Stimulated activated CD4-positive, alpha-beta T cell treated with anti-CD3 and anti-CD28 coated beads, Interleukin-15, amount 100 ng/mL, for 1 hour (primary cell): ENCODE results near the gene RYR2.

Source experiments
- DNase-seq, 2 donors: peaks; one replicate each; pipeline ENCODE4 v3.0.0-alpha.2; 2020; ENCODE audit warnings: low read depth in 1 of 2, low spot score in 1 of 2

The RYR2 gene

GRCh38 chr1:237711281-237711680, 669.3 kb downstream of the RYR2 start:
- DNase-seq, result no peak

DNA sequence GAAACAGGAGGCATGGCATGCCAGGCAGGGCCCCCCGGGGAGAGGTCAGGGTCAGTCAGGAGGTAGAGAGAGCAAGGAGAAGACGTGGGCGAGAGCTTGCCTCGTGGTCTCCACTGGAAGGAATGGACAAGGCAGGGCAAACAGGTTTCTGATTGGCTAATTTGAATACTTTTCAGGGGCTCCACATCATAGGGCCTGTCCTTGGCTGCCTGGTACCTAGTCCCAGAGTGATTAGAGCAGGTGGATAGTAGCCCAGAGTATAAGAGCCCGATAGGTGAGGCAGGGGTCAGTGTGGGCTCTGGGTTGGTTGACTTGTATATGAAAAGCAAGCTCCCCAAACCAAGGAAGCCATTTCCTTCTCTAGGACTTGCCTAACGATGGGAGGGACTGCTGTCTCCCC, 670.1 kb downstream of the RYR2 start:
- no peak for DNase-seq

DNA sequence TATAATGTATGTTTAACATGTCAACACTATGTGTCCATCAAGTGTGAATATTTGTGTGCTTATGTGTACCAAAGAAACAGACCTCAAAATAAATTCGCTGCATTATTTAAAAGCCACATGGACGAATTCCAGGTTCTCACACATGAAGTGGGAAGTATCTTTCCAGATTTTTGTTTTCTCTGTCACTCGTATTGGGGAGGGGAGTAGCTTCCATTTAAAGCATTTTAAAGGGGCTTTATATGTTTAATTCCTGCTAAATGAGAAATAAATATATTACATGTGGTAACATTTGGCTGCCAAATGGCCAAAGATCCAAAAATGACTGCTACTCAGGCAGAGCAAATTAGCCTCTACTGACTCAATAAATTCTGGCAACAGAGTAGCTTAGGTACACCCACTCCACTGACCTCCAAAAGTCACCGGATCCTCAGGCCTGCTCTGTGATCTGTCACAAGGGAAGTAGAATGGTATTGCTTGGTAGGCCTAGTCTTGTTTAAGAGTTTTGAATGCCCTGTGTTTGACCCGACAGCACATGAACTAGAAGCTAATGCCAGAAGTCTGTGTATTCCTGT, 670.7 kb downstream of the RYR2 start:
- DNase-seq, result no peak

DNA sequence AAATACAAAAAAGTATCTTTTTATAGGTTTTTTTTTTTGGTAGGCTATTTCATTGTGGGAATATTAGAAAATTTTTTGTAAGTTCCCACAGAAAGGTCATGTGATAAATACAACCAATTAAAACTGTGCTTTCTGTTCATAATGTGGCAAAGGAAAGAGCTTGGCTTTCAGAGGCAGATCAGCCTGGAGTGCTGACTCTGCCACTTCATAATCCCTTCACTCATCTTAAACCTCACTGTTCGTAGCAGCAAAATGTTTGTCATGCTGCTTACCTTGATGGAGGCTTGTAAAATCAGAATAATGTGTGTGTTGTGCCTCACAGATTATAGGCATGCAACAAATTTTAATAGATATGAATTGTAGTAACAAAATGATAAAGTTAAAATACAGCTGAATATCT, 671.9 kb downstream of the RYR2 start:
- DNase-seq, result no peak

DNA sequence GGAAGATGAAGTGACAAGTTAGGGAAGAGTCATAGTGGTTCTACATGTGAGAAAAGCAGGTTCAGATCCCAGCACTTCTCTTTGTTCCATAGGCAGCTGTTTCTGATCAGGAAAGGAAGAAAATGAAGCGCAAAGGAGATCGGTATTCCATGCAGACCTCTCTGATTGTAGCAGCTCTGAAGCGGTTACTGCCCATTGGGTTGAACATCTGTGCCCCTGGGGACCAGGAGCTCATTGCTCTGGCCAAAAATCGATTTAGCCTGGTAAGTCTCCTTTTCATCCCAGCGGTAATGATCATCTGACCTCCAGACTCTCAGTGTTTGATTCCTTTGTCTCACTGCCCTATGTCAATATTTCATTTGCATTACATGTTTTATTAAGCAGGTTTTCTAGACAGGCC, 675.1 kb downstream of the RYR2 start:
- no peak for DNase-seq

- DNase-seq, result no peak
Measured at GRCh38 chr1:237730826-237731350, 688.9 kb downstream of the RYR2 start.

GRCh38 chr1:237732657-237733056, 690.7 kb downstream of the RYR2 start:
- no peak for DNase-seq

GRCh38 chr1:237736372-237737029, 694.5 kb downstream of the RYR2 start:
- no peak for DNase-seq

DNA sequence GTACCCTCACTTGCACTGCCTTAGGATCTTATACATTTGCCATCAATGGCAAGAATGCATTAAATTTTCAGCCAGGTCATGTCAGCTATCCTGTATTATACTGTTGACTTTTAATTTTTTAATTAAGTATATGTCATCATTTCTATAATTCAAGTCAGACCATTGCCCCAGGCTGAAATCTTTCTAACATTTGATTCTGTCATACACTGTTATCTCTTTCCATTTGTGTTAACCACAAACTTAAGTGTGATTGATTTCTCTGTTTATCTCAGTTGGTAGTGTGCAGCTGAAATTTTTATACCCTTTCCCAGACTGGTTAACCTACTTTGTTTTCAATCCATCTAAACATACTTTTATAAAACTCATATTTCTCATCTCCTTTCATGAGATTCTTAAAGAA, 695.5 kb downstream of the RYR2 start:
- no peak for DNase-seq

GRCh38 chr1:237737938-237738610, 696.1 kb downstream of the RYR2 start:
- no peak for DNase-seq

DNA sequence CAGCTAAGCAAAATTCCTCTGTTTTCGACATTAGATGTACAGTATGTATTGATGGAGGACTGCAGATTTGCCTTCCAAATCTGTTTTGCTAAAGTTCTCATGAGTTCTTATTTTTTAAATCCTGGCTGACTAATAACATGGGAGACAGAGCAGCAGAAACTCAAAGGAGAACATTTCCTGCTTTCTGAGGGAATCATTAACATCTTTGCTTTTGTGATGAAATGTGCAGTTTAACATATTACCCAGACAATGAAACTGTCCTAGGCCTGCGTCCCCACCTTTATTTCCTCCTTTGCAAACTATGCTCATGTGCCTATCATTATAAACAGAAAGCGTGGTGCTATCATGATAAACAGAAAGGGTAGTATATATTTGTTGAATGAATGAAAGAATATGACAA, 698.9 kb downstream of the RYR2 start:
- no peak for DNase-seq

- DNase-seq, result no peak
Measured at GRCh38 chr1:237745545-237745944, 703.6 kb downstream of the RYR2 start.

GRCh38 chr1:237748171-237748960, 706.4 kb downstream of the RYR2 start:
- DNase-seq, result no peak

GRCh38 chr1:237749122-237749521, 707.1 kb downstream of the RYR2 start:
- DNase-seq, result no peak

DNA sequence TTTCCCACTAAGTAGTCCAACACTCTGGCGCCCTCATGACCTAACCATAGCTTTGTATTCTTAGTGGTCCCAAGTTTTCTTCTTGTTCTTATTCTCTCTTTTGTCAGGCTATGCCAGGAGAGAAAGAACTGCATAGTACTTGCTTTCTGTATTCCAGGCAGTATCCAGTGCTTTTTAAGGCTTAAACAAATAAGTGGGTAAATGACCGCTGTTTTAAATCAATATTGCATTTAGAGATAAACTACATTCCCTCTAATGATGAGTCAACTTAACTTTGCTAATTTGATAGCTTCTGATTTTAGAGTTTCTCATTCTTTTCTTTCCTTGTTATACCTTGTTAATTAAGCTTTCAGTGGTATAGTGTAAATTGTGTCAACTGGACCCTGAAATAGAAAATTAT, 709.1 kb downstream of the RYR2 start:
- DNase-seq, result no peak

GRCh38 chr1:237754627-237755026, 712.6 kb downstream of the RYR2 start:
- no peak for DNase-seq

DNA sequence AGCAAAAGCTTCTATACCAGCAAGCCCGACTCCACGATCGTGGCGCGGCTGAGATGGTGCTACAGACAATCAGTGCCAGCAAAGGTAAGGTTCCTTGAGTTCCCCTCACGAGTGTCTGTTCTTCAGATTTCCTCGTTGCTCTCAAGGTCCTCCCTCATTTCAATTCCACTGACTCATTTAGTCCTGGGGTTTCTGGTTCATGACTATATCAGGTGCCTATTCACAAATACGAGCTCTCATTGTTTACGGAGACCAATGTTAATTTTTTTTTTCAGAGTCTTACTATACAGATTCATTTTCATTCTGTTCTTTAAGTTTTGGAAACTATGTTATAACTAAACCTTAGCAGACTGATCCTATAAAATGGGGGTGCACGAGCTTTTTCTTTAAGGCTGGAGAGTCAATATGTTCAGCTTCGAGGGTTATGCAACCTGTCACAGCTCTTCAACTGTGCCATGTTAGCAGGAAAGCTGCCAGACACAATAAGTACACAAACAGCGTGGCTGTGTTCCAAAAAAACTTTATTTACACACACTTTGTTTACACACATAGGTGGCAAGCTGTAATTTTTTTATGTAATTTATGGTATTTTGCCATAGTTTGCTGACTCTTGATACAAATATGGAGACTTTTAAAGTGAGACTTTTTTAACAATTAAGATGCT, 714.5 kb downstream of the RYR2 start:
- no peak for DNase-seq

DNA sequence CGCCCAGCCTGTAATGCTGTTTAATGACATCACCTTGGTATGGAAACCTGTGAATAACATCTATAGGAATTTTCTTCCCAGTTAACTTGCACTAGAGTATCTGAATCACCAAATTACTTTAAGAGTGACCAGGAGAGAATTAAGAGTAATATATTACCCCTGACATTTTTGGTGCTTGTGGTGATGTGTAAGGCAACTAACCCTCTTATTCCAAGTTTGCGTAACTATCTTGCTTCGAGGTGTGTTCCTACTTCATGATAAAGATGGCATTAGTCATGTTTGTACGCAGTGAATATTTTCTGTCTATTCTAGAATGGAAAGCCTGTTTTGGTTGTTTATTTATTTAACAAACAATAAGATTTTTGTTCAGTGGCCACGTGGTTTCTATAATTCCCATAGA, 717.4 kb downstream of the RYR2 start:
- no peak for DNase-seq

DNA sequence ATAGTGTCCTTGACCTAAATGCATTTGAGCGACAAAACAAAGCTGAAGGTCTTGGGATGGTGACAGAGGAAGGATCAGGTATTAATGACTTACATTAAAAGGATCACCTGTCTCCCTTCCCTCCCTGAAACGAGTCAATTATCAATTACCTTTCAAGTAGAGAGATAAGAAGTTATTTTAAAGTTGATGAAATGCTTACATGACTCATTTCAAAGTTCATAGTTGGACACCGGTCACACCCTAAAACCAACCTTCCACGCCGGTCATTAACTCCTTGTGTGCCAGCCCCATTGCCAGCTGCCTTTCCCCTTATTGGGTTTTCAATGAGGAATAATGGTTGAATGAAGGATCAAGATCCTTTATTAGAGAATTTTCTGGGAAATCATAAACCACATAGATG, 719.0 kb downstream of the RYR2 start:
- DNase-seq, result no peak

GRCh38 chr1:237763137-237763536, 721.2 kb downstream of the RYR2 start:
- DNase-seq, result no peak

DNA sequence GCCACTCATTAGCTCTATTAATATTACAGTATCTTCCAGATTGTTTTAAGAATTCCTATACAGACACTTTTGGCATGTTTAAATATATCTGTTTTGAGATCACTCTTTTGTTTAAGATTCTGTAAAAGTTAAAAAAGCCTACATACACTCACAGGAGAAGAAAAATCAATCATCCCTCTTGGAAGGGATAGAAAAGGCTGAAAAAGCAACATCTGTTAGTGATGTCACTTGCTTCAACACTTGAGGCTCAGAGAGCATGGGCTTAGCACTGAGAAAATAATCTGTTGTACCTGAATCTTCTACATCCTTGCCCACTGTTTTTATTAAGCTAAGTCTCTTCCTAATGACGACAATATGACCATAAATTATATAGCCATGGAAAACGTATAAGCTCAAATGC, 721.8 kb downstream of the RYR2 start:
- DNase-seq, result no peak
